ENCODE measurements around the gene DAB2IP.

DNA sequence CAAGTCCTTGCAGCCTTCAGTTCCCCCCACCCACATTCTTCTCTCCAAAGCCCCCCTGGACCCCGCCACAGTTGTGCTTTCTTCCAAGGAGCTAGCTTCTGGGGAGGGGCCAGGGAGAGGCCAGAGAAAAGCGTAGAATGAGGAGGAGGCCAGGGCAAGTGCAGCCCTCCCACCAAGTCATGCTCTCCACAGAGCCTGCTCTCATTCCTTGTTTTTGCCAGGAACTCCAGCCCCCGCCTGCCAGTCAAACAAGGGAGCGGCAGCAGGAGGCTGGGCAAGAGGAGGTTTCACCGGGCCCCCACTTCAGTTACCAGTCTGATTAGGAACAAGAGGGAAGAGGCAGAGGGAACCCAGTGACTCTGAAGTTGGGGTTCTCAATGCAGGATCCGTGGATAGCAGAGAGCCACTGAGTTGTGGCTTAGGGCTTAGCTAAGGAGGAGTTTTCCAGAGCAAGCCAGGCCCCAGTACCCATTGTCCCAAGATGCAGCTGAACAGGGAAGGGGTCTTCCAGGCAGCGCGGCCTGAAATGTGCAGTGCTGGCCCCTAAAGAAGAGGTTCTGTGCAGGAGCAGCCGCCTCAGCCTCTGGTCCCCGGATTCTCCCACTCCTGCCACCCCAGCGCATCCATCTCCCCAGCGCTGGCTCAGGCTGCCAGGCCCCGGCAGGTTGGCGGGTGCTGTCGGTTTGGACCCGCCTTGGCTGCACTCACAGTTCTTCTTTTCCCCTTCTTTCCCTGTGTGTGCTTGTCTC lies 120.6 kb downstream of the DAB2IP start:
- TF ChIP-seq, protein P1, sequence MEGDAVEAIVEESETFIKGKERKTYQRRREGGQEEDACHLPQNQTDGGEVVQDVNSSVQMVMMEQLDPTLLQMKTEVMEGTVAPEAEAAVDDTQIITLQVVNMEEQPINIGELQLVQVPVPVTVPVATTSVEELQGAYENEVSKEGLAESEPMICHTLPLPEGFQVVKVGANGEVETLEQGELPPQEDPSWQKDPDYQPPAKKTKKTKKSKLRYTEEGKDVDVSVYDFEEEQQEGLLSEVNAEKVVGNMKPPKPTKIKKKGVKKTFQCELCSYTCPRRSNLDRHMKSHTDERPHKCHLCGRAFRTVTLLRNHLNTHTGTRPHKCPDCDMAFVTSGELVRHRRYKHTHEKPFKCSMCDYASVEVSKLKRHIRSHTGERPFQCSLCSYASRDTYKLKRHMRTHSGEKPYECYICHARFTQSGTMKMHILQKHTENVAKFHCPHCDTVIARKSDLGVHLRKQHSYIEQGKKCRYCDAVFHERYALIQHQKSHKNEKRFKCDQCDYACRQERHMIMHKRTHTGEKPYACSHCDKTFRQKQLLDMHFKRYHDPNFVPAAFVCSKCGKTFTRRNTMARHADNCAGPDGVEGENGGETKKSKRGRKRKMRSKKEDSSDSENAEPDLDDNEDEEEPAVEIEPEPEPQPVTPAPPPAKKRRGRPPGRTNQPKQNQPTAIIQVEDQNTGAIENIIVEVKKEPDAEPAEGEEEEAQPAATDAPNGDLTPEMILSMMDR (IDR thresholded peaks at IDR 0.05; ENCODE audit: borderline replicate concordance, extremely low read depth, low read length, poor library complexity, severe bottlenecking), result no peak
- TF ChIP-seq EZH2 (IDR thresholded peaks at IDR 0.05; ENCODE audit: borderline replicate concordance, low read depth, low read length, severe bottlenecking), result no peak

All from DND-41 (cell line).